Measurements from ENCODE around the gene CTRB2. TPM values are rescaled to one million over a fixed set of nuclear protein-coding genes. Genes with fewer than 3 reads are reported as not detected.

Gene CTRB2
- total RNA-seq, 4 donors from 2014 or later, result 1.9 TPM; not detected in 3

DNA sequence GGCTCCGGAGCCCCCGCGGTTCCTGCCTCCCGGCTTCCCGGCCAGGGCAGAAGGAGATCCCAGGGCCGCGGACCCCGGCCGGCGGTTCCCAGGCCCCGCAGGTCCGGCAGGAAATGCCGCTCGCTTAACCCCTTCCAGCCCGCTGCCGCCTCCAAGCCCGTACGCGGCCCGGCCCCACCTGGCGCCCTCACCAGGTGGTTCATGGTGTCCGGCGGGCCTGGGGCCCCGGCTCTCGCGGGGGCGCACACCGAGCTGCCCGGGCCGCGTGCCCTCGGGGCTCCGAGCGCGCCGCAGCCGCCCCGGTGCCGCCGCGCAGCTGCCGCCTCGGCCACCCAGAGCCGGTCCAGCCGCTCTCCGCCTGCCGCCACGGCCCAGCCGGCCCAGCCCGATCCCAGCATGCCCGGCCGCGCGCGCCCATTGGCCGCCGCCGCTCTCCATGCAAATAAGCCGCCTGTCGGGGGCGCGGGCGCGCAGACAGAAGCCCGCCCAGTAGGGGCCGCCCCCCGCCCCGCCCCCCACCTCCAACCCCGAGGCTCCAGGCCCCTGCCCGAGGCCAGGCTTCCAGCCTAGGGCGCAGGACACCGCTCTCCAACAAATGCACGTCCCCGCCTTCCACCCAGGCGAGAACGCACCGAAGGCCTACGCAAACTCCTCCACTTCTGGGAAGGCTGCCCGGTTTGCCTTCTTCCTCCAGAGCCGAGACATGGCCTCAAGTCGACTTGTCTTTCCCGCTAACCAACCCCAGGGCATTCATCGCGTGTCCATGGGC lies 44.5 kb upstream of the CTRB2 start, which contains the start of gene BCAR1:
Gene BCAR1, minus strand, starts transcription at position 345 of the 769 bp plus-strand sequence. Its CDS starts 142 bp downstream, at position 203.
- H3K4me3 ChIP-seq (ENCODE audit: low read depth, poor library complexity, severe bottlenecking), result peak within 1 kb of the TSS; percentile 49
- intact Hi-C loops (cut with DNase I; ENCODE audit: low total_unique reads), result no loop called here
- TF ChIP-seq, protein P1, sequence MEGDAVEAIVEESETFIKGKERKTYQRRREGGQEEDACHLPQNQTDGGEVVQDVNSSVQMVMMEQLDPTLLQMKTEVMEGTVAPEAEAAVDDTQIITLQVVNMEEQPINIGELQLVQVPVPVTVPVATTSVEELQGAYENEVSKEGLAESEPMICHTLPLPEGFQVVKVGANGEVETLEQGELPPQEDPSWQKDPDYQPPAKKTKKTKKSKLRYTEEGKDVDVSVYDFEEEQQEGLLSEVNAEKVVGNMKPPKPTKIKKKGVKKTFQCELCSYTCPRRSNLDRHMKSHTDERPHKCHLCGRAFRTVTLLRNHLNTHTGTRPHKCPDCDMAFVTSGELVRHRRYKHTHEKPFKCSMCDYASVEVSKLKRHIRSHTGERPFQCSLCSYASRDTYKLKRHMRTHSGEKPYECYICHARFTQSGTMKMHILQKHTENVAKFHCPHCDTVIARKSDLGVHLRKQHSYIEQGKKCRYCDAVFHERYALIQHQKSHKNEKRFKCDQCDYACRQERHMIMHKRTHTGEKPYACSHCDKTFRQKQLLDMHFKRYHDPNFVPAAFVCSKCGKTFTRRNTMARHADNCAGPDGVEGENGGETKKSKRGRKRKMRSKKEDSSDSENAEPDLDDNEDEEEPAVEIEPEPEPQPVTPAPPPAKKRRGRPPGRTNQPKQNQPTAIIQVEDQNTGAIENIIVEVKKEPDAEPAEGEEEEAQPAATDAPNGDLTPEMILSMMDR (IDR thresholded peaks at IDR 0.05), result no peak
- no peak for TF ChIP-seq POLR2A (IDR thresholded peaks at IDR 0.05)
- peak in 1 of 2 donors; percentile 65 for DNase-seq (ENCODE audit: low spot score in 2 of 2)
- 3 to 6% methylated on average over 7 to 22 of the region's 84 CpGs for WGBS, 2 donors

DNA sequence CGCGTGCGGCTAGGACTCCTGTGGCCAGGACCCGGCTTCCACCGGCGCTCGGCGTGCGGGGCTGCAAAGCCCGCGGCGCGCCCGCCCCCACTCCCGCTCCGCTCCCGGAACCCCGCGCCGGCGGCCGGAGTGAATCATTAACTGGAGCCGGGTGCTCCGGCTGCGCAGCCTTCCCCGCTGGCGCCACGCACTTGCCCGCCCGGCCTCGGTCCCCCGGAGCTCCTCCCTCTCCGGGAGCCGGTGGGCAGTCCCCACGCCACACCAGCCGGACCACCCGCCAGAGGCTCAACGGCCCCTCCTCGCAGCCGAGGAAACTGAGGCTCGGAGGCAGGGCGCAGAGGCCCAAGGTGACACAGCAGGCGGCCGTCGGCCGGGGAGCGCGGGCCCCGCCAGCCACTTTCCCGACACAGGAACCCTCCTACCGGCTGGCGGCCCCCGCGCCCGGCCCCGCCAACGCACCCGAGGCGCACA lies 43.9 kb upstream of the CTRB2 start:
- intact Hi-C loops (cut with DNase I; ENCODE audit: low total_unique reads), result no loop called here
- peak overlapping the region; percentile 49 for H3K4me3 ChIP-seq (ENCODE audit: low read depth, poor library complexity, severe bottlenecking)
- no peak for TF ChIP-seq POLR2A (IDR thresholded peaks at IDR 0.05)
- TF ChIP-seq, protein P1 (IDR thresholded peaks at IDR 0.05), result no peak
- 1% methylated on average over 31 to 37 of the region's 59 CpGs for WGBS, 2 donors
- no peak for DNase-seq (ENCODE audit: low spot score in 2 of 2)

DNA sequence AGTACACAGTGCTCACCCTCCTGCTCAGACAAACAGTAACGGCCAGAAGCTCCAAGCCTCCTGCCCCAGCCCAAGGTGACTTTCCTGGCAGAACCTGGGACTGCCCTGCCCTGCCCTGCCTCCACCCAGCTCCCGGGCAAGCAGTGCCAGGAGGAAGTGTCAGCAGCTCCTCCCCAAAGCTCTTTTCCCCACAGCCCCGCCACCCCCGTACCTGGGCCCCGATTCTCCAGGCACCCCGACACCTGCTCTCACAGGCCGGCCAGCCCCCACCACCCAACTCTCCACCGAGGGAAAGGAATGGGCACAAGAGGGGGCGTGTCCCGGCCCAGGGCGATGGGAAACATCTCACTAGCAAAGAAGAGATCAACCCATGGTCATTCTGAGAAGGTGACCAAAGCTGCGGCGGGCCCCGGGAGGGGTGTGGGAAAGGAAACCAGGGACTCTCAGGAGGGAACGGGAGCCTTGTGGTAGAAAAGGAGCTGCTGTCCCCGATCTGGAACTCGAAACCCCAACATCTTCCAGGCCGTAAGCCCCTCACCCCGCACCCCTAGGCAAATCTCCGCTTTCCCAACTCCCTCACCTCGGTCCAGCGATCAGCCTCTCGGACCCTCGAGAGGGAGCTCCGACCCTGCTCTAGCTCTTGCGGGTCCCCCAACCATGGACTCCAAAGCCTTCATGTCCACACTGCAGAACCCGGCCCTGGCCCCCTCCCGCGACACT lies 43.3 kb upstream of the CTRB2 start:
- WGBS, 2 donors, result 1 to 7% methylated on average over 29 of the region's 29 CpGs
- TF ChIP-seq, protein P1 (IDR thresholded peaks at IDR 0.05), result no peak
- no peak for TF ChIP-seq POLR2A (IDR thresholded peaks at IDR 0.05)
- peak overlapping the region; percentile 49 for H3K4me3 ChIP-seq (ENCODE audit: low read depth, poor library complexity, severe bottlenecking)
- intact Hi-C loops (cut with DNase I; ENCODE audit: low total_unique reads), result no loop called here
- no peak for DNase-seq (ENCODE audit: low spot score in 2 of 2)

DNA sequence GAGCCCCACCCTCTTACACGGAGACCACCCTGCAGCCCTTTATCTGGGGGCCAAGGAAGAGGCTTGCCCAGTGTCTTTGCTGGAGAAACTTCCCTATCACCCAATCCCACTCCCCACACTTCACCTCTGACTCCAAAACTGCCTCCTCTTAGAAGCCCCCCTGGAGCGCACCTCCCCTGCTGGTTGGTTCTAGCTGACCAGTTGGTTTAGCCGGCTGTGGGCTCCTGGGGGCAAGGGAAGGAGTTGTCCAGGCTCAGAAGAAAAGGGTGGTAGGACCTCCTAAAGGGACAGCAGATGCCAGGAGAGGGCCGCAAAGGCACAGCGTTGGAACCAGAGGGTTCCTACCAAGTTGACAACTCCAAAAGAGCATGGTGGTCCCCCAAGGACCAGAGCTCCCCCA lies 42.5 kb upstream of the CTRB2 start:
- no peak for TF ChIP-seq POLR2A (IDR thresholded peaks at IDR 0.05)
- TF ChIP-seq, protein P1 (IDR thresholded peaks at IDR 0.05), result no peak
- intact Hi-C loops (cut with DNase I; ENCODE audit: low total_unique reads), result no loop called here
- DNase-seq (ENCODE audit: low spot score in 2 of 2), result no peak
- no peak overlapping the region for H3K4me3 ChIP-seq (ENCODE audit: low read depth, poor library complexity, severe bottlenecking)
- 68 to 72% methylated on average over 5 of the region's 5 CpGs for WGBS, 2 donors

DNA sequence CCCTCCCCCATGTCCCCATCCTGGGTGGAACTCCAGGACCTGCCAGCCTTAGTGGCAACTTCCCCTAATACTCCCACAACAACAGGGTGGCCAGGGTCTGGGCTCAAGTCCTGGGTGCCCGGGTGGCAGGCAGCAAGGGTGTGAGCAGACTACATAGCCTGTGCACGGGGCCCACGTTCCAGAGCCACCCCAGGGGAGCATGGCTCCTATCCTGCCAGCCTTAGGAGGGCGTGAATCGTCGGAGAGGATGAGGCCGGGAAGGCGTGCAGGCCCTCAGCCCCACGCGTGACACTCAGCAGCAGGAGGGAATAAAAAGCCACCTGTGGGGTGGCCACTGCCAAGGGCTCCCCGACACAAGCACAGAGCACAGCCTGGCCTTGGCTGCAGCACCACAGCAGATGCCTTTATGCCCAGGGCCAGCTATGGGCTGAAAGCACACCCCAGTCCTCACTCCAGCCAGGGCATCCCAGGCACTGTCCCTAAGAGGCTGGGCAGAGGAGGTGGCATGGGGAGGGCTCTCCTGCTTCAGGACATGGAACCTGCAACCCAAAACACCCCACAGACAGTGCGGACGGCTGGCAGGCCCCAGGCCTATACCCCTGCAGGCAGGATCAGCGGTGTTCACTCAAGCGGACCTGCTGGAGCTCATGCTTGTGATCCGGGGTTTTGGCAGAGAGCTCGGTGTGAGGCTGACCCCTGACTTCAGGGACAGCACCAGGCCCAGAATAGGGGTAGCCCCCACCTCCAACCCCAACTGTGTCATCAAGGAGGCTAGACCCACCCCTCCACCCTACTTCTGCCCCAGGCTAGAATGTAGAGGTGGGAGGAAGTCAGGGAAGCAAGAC lies 41.8 kb upstream of the CTRB2 start:
- H3K4me3 ChIP-seq (ENCODE audit: low read depth, poor library complexity, severe bottlenecking), result no peak overlapping the region
- 55 to 60% methylated on average over 13 to 15 of the region's 17 CpGs for WGBS, 2 donors
- intact Hi-C loops (cut with DNase I; ENCODE audit: low total_unique reads), result no loop called here

More for the DNA sequence above, 41.8 kb upstream of the CTRB2 start:
- TF ChIP-seq POLR2A (IDR thresholded peaks at IDR 0.05), result no peak
- TF ChIP-seq, protein P1 (IDR thresholded peaks at IDR 0.05), result no peak
- no peak for DNase-seq (ENCODE audit: low spot score in 2 of 2)

Data from lower leg skin (tissue), 4 donors.